ENCODE measurements around the gene TSPAN14.

The TSPAN14 gene

GRCh38 chr10:80454513-80455460 is 677 bp downstream of the TSPAN14 start:
- TF ChIP-seq EZH2phosphoT487 (conservative IDR thresholded peaks at IDR 0.05; ENCODE audit: low read length) (no peak), CTCF (IDR thresholded peaks at IDR 0.05; ENCODE audit: insufficient read depth, low read length, poor library complexity, severe bottlenecking) (no peak)
- no peaks in the 10 kb centered on the region for H3K27me3 ChIP-seq (ENCODE audit: low read length)
- no peaks in the 10 kb centered on the region for H3K9me2 ChIP-seq (replicated peaks; ENCODE audit: insufficient read depth, low read length)
- H4K20me1 ChIP-seq (ENCODE audit: low read depth, low read length): no peaks in the 10 kb centered on the region; the same call in 1 of the 2 replicates
- peak overlapping the region; percentile 98 for H2AFZ ChIP-seq (ENCODE audit: low read depth, low read length, severe bottlenecking)
- peak overlapping the region; percentile 73 for H3K4me2 ChIP-seq (ENCODE audit: low read depth, low read length, poor library complexity, severe bottlenecking)
- H3F3A ChIP-seq (ENCODE audit: insufficient read depth): peaks cover 8% of the 10 kb centered on the region
- peak overlapping the region; percentile 87 for H3K9ac ChIP-seq (ENCODE audit: low read length)
- no peaks in the 10 kb centered on the region for H3K79me2 ChIP-seq (ENCODE audit: insufficient read depth, low read length)
- peak overlapping the region; percentile 73 for H3K4me3 ChIP-seq (ENCODE audit: insufficient read depth, low read length, poor library complexity, severe bottlenecking)
- no peaks in the 10 kb centered on the region for H3K9me3 ChIP-seq (ENCODE audit: insufficient read depth, low read length)
- H3K27ac ChIP-seq (ENCODE audit: low read depth, low read length): no peak overlapping the region
- H3K36me3 ChIP-seq (ENCODE audit: low read length): no peaks in the 10 kb centered on the region

- TF ChIP-seq CTCF (IDR thresholded peaks at IDR 0.05; ENCODE audit: insufficient read depth, low read length, poor library complexity, severe bottlenecking) (no peak), EZH2phosphoT487 (conservative IDR thresholded peaks at IDR 0.05; ENCODE audit: low read length) (no peak)
- H3K4me2 ChIP-seq (ENCODE audit: low read depth, low read length, poor library complexity, severe bottlenecking): peak overlapping the region; percentile 73
- peak overlapping the region; percentile 73 for H3K4me3 ChIP-seq (ENCODE audit: insufficient read depth, low read length, poor library complexity, severe bottlenecking)
- H4K20me1 ChIP-seq (ENCODE audit: low read depth, low read length): no peaks in the 10 kb centered on the region; the same call in 1 of the 2 replicates
- H2AFZ ChIP-seq (ENCODE audit: low read depth, low read length, severe bottlenecking): no peak overlapping the region
- H3F3A ChIP-seq (ENCODE audit: insufficient read depth): peaks cover 8% of the 10 kb centered on the region
- no peaks in the 10 kb centered on the region for H3K9me2 ChIP-seq (replicated peaks; ENCODE audit: insufficient read depth, low read length)
- no peaks in the 10 kb centered on the region for H3K9me3 ChIP-seq (ENCODE audit: insufficient read depth, low read length)
- H3K79me2 ChIP-seq (ENCODE audit: insufficient read depth, low read length): no peaks in the 10 kb centered on the region
- no peak overlapping the region for H3K27ac ChIP-seq (ENCODE audit: low read depth, low read length)
- H3K9ac ChIP-seq (ENCODE audit: low read length): peak overlapping the region; percentile 87
- H3K27me3 ChIP-seq (ENCODE audit: low read length): no peaks in the 10 kb centered on the region
- H3K36me3 ChIP-seq (ENCODE audit: low read length): no peaks in the 10 kb centered on the region
Observed at GRCh38 chr10:80455461-80456349, 1.6 kb downstream of the TSPAN14 start.

GRCh38 chr10:80457554-80458262 is 3.6 kb downstream of the TSPAN14 start:
- H3K4me2 ChIP-seq (ENCODE audit: low read depth, low read length, poor library complexity, severe bottlenecking): no peak overlapping the region
- H3K27me3 ChIP-seq (ENCODE audit: low read length): no peaks in the 10 kb centered on the region
- no peaks in the 10 kb centered on the region for H3K79me2 ChIP-seq (ENCODE audit: insufficient read depth, low read length)
- H3K9ac ChIP-seq (ENCODE audit: low read length): no peak overlapping the region
- H2AFZ ChIP-seq (ENCODE audit: low read depth, low read length, severe bottlenecking): no peak overlapping the region
- TF ChIP-seq CTCF (IDR thresholded peaks at IDR 0.05; ENCODE audit: insufficient read depth, low read length, poor library complexity, severe bottlenecking) (no peak), EZH2phosphoT487 (conservative IDR thresholded peaks at IDR 0.05; ENCODE audit: low read length) (no peak)
- no peaks in the 10 kb centered on the region for H3K9me3 ChIP-seq (ENCODE audit: insufficient read depth, low read length)
- no peaks in the 10 kb centered on the region; the same call in 1 of the 2 replicates for H4K20me1 ChIP-seq (ENCODE audit: low read depth, low read length)
- no peak overlapping the region for H3K27ac ChIP-seq (ENCODE audit: low read depth, low read length)
- H3K4me3 ChIP-seq (ENCODE audit: insufficient read depth, low read length, poor library complexity, severe bottlenecking): no peak overlapping the region
- no peaks in the 10 kb centered on the region for H3K36me3 ChIP-seq (ENCODE audit: low read length)
- peaks cover 8% of the 10 kb centered on the region for H3F3A ChIP-seq (ENCODE audit: insufficient read depth)
- H3K9me2 ChIP-seq (replicated peaks; ENCODE audit: insufficient read depth, low read length): no peaks in the 10 kb centered on the region
